ENCODE data around the gene NPLOC4.

The NPLOC4 gene

GRCh38 chr17:81550285-81550684, 86.6 kb downstream of the NPLOC4 start:
- no peak for TF ChIP-seq CTCF (IDR thresholded peaks at IDR 0.05; ENCODE audit: borderline replicate concordance, insufficient read depth, low read depth, low read length)
- no peak overlapping the region for H3K4me3 ChIP-seq (ENCODE audit: low read depth, low read length)

GRCh38 chr17:81549826-81550225, 87.1 kb downstream of the NPLOC4 start:
- H3K4me3 ChIP-seq (ENCODE audit: low read depth, low read length) = no peak overlapping the region
- TF ChIP-seq CTCF (IDR thresholded peaks at IDR 0.05; ENCODE audit: borderline replicate concordance, insufficient read depth, low read depth, low read length) = no peak

GRCh38 chr17:81549031-81549557, 87.8 kb downstream of the NPLOC4 start:
- no peak for TF ChIP-seq CTCF (IDR thresholded peaks at IDR 0.05; ENCODE audit: borderline replicate concordance, insufficient read depth, low read depth, low read length)

GRCh38 chr17:81547614-81547982, 89.3 kb downstream of the NPLOC4 start:
- TF ChIP-seq CTCF (IDR thresholded peaks at IDR 0.05; ENCODE audit: borderline replicate concordance, insufficient read depth, low read depth, low read length) = no peak
- no peak overlapping the region for H3K4me3 ChIP-seq (ENCODE audit: low read depth, low read length)

More at GRCh38 chr17:81549031-81549557, 87.8 kb downstream of the NPLOC4 start:
- no peak overlapping the region for H3K4me3 ChIP-seq (ENCODE audit: low read depth, low read length)

GRCh38 chr17:81546906-81547613, 89.9 kb downstream of the NPLOC4 start:
- TF ChIP-seq CTCF (IDR thresholded peaks at IDR 0.05; ENCODE audit: borderline replicate concordance, insufficient read depth, low read depth, low read length) = no peak
- H3K4me3 ChIP-seq (ENCODE audit: low read depth, low read length) = no peak overlapping the region

GRCh38 chr17:81545160-81545949, 91.6 kb downstream of the NPLOC4 start:
- no peak for TF ChIP-seq CTCF (IDR thresholded peaks at IDR 0.05; ENCODE audit: borderline replicate concordance, insufficient read depth, low read depth, low read length)
- no peak overlapping the region for H3K4me3 ChIP-seq (ENCODE audit: low read depth, low read length)
